Measurements from ENCODE around the gene SSPN. TPM values are rescaled to one million over a fixed set of nuclear protein-coding genes. Genes with fewer than 3 reads are reported as not detected.

Gene SSPN
- total RNA-seq, 1 donor from 2014 or later = not detected

Other genes starting within 250 kb of the SSPN start
- 0.17 and 0.37 TPM in 2 replicates for gene RASSF8, start 236.9 kb upstream of the SSPN start, total RNA-seq
- gene BHLHE41, start 70.5 kb upstream of the SSPN start, total RNA-seq = not detected in 2 replicates